ENCODE data around the gene SELENOV.

The SELENOV gene

DNA sequence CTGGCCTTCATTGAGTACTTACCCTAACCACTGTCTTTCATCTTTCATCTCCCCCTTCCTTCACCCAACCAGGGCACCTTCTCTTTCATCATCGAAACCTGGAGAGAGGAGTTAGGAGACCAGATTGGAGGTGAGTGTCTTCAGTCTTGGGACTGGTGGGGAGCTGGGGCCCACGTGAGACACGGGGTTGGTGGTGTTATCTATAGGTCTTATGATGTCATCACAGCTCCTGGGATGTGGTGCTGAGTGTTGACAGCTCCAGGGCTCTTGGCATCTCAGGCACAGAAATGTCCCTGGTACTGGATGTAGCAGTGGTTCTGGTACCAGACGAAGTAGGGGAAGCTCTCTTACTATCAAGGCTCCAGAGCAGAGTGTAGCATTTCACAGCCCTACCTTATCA, 14.4 kb upstream of the SELENOV start:
- TF ChIP-seq, protein P1, sequence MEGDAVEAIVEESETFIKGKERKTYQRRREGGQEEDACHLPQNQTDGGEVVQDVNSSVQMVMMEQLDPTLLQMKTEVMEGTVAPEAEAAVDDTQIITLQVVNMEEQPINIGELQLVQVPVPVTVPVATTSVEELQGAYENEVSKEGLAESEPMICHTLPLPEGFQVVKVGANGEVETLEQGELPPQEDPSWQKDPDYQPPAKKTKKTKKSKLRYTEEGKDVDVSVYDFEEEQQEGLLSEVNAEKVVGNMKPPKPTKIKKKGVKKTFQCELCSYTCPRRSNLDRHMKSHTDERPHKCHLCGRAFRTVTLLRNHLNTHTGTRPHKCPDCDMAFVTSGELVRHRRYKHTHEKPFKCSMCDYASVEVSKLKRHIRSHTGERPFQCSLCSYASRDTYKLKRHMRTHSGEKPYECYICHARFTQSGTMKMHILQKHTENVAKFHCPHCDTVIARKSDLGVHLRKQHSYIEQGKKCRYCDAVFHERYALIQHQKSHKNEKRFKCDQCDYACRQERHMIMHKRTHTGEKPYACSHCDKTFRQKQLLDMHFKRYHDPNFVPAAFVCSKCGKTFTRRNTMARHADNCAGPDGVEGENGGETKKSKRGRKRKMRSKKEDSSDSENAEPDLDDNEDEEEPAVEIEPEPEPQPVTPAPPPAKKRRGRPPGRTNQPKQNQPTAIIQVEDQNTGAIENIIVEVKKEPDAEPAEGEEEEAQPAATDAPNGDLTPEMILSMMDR (IDR thresholded peaks at IDR 0.05): no peak
- DNase-seq (ENCODE audit: low spot score): no peak
- no peak overlapping the region for H3K4me3 ChIP-seq
- H3K27ac ChIP-seq: no peak overlapping the region

DNA sequence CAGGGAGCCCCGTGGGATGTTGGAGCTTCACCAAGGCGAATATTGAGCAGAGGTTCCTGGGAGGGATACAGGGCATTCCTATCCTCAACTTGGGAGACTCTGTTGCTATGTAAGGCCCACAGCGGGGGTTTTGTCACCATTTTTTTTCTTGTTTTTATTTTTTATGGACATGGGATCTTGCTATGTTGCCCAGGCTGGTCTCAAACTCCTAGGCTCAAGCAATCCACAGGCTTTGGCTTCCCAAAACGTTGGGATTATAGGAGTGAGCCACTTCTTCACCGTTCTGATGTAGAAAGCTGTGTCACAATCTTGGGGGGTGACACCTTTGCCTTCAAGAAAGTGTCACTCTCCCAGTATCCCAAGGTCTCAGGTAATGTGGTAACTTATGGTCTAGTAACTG, 13.6 kb upstream of the SELENOV start:
- no peak overlapping the region for H3K4me3 ChIP-seq
- DNase-seq (ENCODE audit: low spot score): no peak
- TF ChIP-seq, protein P1 (IDR thresholded peaks at IDR 0.05): no peak
- H3K27ac ChIP-seq: no peak overlapping the region

- TF ChIP-seq, protein P1 (IDR thresholded peaks at IDR 0.05): peak; percentile 51
- H3K4me3 ChIP-seq: peak overlapping the region; percentile 14
- H3K27ac ChIP-seq: no peak overlapping the region
- no peak for DNase-seq (ENCODE audit: low spot score)
Measured at GRCh38 chr19:39502640-39503417, 12.1 kb upstream of the SELENOV start.

DNA sequence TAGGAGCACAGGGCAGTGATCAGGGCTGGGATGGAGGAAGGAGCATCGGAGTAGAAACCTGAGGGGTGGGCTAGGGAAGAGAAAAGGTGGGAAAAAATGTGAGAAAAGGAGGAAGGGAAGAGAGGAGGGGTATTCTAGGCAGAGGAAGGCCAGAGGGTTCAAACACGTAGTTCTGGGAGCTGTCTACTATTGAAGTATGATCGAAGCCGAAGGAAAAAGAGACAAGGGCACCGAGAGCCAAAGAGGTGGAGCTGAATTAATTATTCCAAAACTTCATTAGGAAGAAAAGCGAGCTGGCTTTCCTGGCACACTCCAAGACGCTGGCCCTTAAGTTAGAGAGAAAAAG, 8.4 kb upstream of the SELENOV start:
- peak overlapping the region; percentile 64 for H3K4me3 ChIP-seq
- no peak overlapping the region for H3K27ac ChIP-seq
- DNase-seq (ENCODE audit: low spot score): no peak
- TF ChIP-seq, protein P1 (IDR thresholded peaks at IDR 0.05): no peak

DNA sequence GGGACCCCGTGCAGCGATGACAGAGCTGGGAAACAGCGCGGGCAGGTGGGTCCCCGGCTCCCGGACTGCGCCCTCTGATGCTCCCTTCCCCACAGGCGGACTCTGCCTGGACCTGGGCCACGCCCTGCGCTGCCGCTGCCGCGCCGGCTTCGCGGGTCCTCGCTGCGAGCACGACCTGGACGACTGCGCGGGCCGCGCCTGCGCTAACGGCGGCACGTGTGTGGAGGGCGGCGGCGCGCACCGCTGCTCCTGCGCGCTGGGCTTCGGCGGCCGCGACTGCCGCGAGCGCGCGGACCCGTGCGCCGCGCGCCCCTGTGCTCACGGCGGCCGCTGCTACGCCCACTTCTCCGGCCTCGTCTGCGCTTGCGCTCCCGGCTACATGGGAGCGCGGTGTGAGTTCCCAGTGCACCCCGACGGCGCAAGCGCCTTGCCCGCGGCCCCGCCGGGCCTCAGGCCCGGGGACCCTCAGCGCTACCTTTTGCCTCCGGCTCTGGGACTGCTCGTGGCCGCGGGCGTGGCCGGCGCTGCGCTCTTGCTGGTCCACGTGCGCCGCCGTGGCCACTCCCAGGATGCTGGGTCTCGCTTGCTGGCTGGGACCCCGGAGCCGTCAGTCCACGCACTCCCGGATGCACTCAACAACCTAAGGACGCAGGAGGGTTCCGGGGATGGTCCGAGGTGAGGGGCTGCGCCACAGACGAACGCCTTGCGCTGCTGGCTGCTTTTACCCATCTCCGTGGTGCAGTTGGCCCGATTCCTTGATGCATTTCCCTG, 7.8 kb upstream of the SELENOV start:
- TF ChIP-seq, protein P1 (IDR thresholded peaks at IDR 0.05): no peak
- Histone ChIP-seq H3K4me3 (peak overlapping the region; percentile 64), H3K27ac (no peak overlapping the region)
- no peak for DNase-seq (ENCODE audit: low spot score)

GRCh38 chr19:39507715-39508364, 7.1 kb upstream of the SELENOV start:
- TF ChIP-seq, protein P1 (IDR thresholded peaks at IDR 0.05): no peak
- no peak for DNase-seq (ENCODE audit: low spot score)
- no peak overlapping the region for H3K27ac ChIP-seq
- H3K4me3 ChIP-seq: peak overlapping the region; percentile 64
